ENCODE measurements around the gene CFLAR. TPM values are rescaled to one million over a fixed set of nuclear protein-coding genes. Genes with fewer than 3 reads are reported as not detected.

Gene CFLAR
- total RNA-seq, 1 experiment from 2014 or later = 21.5 TPM

DNA sequence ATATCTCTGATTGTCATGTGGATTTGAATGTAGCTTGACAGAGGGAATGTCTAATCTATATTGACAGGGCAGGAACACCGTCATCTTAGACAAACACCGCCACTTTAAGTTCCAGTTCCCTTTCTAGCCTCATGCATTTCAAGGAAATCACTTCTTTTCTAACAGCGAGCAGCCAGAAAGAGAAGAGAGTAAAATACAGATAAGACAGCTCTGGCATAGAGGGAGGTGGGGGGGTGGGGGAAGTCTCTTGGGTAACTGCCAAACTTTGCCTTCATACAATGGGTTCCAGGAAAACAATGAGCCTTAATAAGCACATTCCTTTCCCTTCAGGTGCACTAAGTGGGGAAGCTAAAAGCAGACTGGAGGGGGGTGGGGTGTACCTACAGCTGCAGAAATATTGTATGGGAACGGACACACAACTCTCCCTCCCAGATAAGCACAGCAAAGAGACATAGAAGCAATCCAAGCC lies 104.2 kb downstream of the CFLAR start:
- no peak for DNase-seq (ENCODE audit: low spot score)
- Mint-ChIP-seq H3K4me1 (peaks cover 26% of the 10 kb centered on the region), H3K9me3 (peaks cover 16% of the 10 kb centered on the region), H3K4me3 (no peak overlapping the region), H3K27me3 (ENCODE audit: low read depth) (no peaks in the 10 kb centered on the region; the same call in 1 of the 2 replicates), H3K36me3 (peaks cover 7% of the 10 kb centered on the region), H3K27ac (no peak overlapping the region)
- ChIA-PET POLR2A (no interaction called here), CTCF (interaction anchor here (0.6 to 5.8 kb wide), 4 partner anchors 13 to 515 kb away, joined by 3 to 66 read pairs (median 4); partner anchors contain the start of gene CASP10)
- TF ChIP-seq USF1 (CRISPR knock-in tag; IDR thresholded peaks at IDR 0.05) = no peak
- no peak for TF ChIP-seq ZNF423 (CRISPR knock-in tag; IDR thresholded peaks at IDR 0.05)
- TF ChIP-seq, protein P1, sequence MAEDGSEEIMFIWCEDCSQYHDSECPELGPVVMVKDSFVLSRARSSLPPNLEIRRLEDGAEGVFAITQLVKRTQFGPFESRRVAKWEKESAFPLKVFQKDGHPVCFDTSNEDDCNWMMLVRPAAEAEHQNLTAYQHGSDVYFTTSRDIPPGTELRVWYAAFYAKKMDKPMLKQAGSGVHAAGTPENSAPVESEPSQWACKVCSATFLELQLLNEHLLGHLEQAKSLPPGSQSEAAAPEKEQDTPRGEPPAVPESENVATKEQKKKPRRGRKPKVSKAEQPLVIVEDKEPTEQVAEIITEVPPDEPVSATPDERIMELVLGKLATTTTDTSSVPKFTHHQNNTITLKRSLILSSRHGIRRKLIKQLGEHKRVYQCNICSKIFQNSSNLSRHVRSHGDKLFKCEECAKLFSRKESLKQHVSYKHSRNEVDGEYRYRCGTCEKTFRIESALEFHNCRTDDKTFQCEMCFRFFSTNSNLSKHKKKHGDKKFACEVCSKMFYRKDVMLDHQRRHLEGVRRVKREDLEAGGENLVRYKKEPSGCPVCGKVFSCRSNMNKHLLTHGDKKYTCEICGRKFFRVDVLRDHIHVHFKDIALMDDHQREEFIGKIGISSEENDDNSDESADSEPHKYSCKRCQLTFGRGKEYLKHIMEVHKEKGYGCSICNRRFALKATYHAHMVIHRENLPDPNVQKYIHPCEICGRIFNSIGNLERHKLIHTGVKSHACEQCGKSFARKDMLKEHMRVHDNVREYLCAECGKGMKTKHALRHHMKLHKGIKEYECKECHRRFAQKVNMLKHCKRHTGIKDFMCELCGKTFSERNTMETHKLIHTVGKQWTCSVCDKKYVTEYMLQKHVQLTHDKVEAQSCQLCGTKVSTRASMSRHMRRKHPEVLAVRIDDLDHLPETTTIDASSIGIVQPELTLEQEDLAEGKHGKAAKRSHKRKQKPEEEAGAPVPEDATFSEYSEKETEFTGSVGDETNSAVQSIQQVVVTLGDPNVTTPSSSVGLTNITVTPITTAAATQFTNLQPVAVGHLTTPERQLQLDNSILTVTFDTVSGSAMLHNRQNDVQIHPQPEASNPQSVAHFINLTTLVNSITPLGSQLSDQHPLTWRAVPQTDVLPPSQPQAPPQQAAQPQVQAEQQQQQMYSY (CRISPR knock-in tag; IDR thresholded peaks at IDR 0.05) = no peak
- no peak for TF ChIP-seq GTF2I (CRISPR knock-in tag; conservative IDR thresholded peaks at IDR 0.05)
- no peak for TF ChIP-seq ZNF532 (CRISPR knock-in tag; IDR thresholded peaks at IDR 0.05; ENCODE audit: borderline replicate concordance)
- TF ChIP-seq NR2C2 (CRISPR knock-in tag; IDR thresholded peaks at IDR 0.05) = no peak
- TF ChIP-seq, protein P2, sequence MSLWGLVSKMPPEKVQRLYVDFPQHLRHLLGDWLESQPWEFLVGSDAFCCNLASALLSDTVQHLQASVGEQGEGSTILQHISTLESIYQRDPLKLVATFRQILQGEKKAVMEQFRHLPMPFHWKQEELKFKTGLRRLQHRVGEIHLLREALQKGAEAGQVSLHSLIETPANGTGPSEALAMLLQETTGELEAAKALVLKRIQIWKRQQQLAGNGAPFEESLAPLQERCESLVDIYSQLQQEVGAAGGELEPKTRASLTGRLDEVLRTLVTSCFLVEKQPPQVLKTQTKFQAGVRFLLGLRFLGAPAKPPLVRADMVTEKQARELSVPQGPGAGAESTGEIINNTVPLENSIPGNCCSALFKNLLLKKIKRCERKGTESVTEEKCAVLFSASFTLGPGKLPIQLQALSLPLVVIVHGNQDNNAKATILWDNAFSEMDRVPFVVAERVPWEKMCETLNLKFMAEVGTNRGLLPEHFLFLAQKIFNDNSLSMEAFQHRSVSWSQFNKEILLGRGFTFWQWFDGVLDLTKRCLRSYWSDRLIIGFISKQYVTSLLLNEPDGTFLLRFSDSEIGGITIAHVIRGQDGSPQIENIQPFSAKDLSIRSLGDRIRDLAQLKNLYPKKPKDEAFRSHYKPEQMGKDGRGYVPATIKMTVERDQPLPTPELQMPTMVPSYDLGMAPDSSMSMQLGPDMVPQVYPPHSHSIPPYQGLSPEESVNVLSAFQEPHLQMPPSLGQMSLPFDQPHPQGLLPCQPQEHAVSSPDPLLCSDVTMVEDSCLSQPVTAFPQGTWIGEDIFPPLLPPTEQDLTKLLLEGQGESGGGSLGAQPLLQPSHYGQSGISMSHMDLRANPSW (CRISPR knock-in tag; conservative IDR thresholded peaks at IDR 0.05; ENCODE audit: low read depth) = no peak
- TF ChIP-seq RELA (CRISPR knock-in tag; IDR thresholded peaks at IDR 0.05; ENCODE audit: borderline replicate concordance) = no peak
- TF ChIP-seq, protein P3, sequence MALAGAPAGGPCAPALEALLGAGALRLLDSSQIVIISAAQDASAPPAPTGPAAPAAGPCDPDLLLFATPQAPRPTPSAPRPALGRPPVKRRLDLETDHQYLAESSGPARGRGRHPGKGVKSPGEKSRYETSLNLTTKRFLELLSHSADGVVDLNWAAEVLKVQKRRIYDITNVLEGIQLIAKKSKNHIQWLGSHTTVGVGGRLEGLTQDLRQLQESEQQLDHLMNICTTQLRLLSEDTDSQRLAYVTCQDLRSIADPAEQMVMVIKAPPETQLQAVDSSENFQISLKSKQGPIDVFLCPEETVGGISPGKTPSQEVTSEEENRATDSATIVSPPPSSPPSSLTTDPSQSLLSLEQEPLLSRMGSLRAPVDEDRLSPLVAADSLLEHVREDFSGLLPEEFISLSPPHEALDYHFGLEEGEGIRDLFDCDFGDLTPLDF (CRISPR knock-in tag; IDR thresholded peaks at IDR 0.05) = no peak
- no peak for TF ChIP-seq TP53 (CRISPR knock-in tag; IDR thresholded peaks at IDR 0.05)
- no peak for TF ChIP-seq ATF3 (CRISPR knock-in tag; conservative IDR thresholded peaks at IDR 0.05)
- no peak for TF ChIP-seq ATF1 (CRISPR knock-in tag; IDR thresholded peaks at IDR 0.05)
- TF ChIP-seq NR3C1 (CRISPR knock-in tag; conservative IDR thresholded peaks at IDR 0.05; ENCODE audit: low read depth) = no peak
- no peak for TF ChIP-seq CBFB (CRISPR knock-in tag; IDR thresholded peaks at IDR 0.05; ENCODE audit: low read depth)
- no peak for TF ChIP-seq SMAD4 (CRISPR knock-in tag; IDR thresholded peaks at IDR 0.05)
- TF ChIP-seq USF2 (CRISPR knock-in tag; IDR thresholded peaks at IDR 0.05) = no peak
- TF ChIP-seq CDX4 (CRISPR knock-in tag; IDR thresholded peaks at IDR 0.05; ENCODE audit: borderline replicate concordance) = no peak
- TF ChIP-seq HMGXB4 (CRISPR knock-in tag; IDR thresholded peaks at IDR 0.05) = no peak
- TF ChIP-seq MYBL2 (CRISPR knock-in tag; IDR thresholded peaks at IDR 0.05) = no peak
- TF ChIP-seq OVOL2 (CRISPR knock-in tag; IDR thresholded peaks at IDR 0.05; ENCODE audit: borderline replicate concordance) = no peak
- ATAC-seq = peak; percentile 36; the same call in 1 of the 2 replicates

Data from WTC11 (cell line).